Panc1 (cell line): ENCODE data around the gene MRPL3.

Source experiments
- POLR2AphosphoS5 ChIP-seq: IDR thresholded peaks from 2 replicates; pipeline ENCODE4 v1.6.1; 2012; ENCODE audit warnings: mild to moderate bottlenecking, low read depth, low read length, moderate library complexity
- TF ChIP-seq, protein P1 (sequence below): fragments of 450-650 bp; IDR thresholded peaks from 2 replicates; pipeline ENCODE4 v1.5.1; 2017; ENCODE audit warnings: mild to moderate bottlenecking

DNA sequence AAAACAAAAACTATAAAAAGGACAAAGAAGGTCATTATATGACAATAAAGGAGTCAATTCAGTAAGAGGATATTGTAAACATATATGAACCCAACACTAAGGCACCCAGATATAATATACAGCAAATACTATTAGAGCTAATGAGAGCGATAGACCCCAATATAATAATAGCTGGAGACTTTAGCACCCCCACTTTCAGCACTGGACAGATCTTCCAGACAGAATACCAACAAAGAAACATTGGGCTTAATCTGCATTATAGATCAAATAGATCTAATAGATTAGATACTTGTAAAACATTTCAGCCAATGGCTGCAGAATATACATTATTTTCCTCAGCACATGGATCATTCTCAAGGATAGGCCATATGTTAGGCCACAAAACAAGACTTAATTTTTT is 67.8 kb downstream of the MRPL3 start:
- TF ChIP-seq, protein P1, sequence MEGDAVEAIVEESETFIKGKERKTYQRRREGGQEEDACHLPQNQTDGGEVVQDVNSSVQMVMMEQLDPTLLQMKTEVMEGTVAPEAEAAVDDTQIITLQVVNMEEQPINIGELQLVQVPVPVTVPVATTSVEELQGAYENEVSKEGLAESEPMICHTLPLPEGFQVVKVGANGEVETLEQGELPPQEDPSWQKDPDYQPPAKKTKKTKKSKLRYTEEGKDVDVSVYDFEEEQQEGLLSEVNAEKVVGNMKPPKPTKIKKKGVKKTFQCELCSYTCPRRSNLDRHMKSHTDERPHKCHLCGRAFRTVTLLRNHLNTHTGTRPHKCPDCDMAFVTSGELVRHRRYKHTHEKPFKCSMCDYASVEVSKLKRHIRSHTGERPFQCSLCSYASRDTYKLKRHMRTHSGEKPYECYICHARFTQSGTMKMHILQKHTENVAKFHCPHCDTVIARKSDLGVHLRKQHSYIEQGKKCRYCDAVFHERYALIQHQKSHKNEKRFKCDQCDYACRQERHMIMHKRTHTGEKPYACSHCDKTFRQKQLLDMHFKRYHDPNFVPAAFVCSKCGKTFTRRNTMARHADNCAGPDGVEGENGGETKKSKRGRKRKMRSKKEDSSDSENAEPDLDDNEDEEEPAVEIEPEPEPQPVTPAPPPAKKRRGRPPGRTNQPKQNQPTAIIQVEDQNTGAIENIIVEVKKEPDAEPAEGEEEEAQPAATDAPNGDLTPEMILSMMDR, result no peak
- no peak for TF ChIP-seq POLR2AphosphoS5
